Measurements from ENCODE around the gene TNFRSF14. TPM values are rescaled to one million over a fixed set of nuclear protein-coding genes. Genes with fewer than 3 reads are reported as not detected.

Gene TNFRSF14
- total and polyA plus RNA-seq, 2 experiments from 2014 or later: not detected

GRCh38 chr1:2516124-2516523 lies 40.0 kb upstream of the TNFRSF14 start (continued):
- TF ChIP-seq ZNF462 (CRISPR knock-in tag; IDR thresholded peaks at IDR 0.05) (no peak), EZH2phosphoT487 (IDR thresholded peaks at IDR 0.05; ENCODE audit: unreplicated experiment) (no peak), EZH2 (IDR thresholded peaks at IDR 0.05; ENCODE audit: low read depth, unreplicated experiment) (no peak), ETS1 (IDR thresholded peaks at IDR 0.05) (no peak), CREB1 (CRISPR knock-in tag; IDR thresholded peaks at IDR 0.05; ENCODE audit: low read depth) (no peak)

- Histone ChIP-seq H3K27me3 (ENCODE audit: insufficient read depth) (no peaks in the 10 kb centered on the region), H3K4me3 (no peak overlapping the region), H3K4me1 (ENCODE audit: insufficient read depth) (no peaks in the 10 kb centered on the region), H3K9me2 (ENCODE audit: insufficient read depth) (no peaks in the 10 kb centered on the region), H4K20me1 (replicated peaks; ENCODE audit: insufficient read depth) (peaks cover 8% of the 10 kb centered on the region), H3F3A (replicated peaks; ENCODE audit: low read depth) (no peaks in the 10 kb centered on the region), H3K4me2 (no peak overlapping the region), H3K36me3 (ENCODE audit: insufficient read depth) (peaks cover 5% of the 10 kb centered on the region; the same call in 1 of the 2 replicates), H3K27ac (ENCODE audit: low read depth) (no peak overlapping the region), H2AFZ (no peak overlapping the region), H3K79me2 (replicated peaks; ENCODE audit: insufficient read depth) (peaks cover 7% of the 10 kb centered on the region)
- no peak for ATAC-seq
- Mint-ChIP-seq H3K4me3 (no peak overlapping the region), H3K4me1 (no peaks in the 10 kb centered on the region), H3K27ac (no peak overlapping the region), H3K27me3 (ENCODE audit: insufficient read depth, low read depth, poor library complexity) (peaks cover 1% of the 10 kb centered on the region), H3K9me3 (no peaks in the 10 kb centered on the region), H3K36me3 (ENCODE audit: low read depth) (peaks cover 31% of the 10 kb centered on the region)
- DNase-seq (ENCODE audit: low spot score): no peak
- TF ChIP-seq EZH2 (IDR thresholded peaks at IDR 0.05; ENCODE audit: low read depth, unreplicated experiment) (no peak), ZNF462 (CRISPR knock-in tag; IDR thresholded peaks at IDR 0.05) (no peak), ZNF114 (CRISPR knock-in tag; IDR thresholded peaks at IDR 0.05) (no peak), EZH2phosphoT487 (IDR thresholded peaks at IDR 0.05; ENCODE audit: unreplicated experiment) (no peak), POLR2AphosphoS5 (IDR thresholded peaks at IDR 0.05; ENCODE audit: low read depth) (no peak), JUNB (IDR thresholded peaks at IDR 0.05; ENCODE audit: unreplicated experiment) (no peak), ZNF331 (CRISPR knock-in tag; IDR thresholded peaks at IDR 0.05; ENCODE audit: low read depth) (no peak)
These were observed 39.2 kb upstream of the TNFRSF14 start for GRCh38 chr1:2516946-2517345.
